ENCODE results near the gene TIPARP.

The TIPARP gene

DNA sequence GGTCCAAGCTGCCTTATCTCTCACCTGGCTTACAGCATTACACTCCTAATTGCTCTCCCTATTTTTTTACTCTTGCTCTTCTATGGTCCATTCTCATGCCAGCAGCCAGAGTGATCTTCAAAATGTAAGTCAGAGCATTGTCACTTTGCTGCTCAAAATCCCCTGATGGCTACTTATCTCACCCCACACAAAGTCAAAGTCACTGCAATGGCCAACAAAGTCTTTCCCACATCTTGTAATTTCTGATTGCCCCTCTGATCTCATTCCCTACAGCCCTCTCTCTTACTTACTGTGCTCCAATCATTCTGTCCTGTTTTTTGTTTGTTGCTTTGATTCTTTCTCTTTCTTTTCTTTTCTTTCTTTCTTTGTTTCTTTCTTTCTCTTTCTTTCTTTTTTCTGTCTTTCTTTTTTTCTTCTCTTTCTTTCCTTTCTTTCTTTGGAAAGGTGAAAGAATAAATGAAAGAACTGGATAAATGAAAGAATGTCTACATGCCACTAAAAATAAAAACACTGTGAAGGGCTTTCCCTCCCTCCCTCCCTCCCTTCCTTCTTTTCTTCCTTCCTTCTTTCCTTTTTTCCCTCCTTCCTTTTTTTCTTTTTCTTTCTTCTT is 34.9 kb upstream of the TIPARP start:
- FAIRE-seq (no peak), DNase-seq (ENCODE audit: insufficient read length, low spot score) (no peak)
- TF ChIP-seq, protein P1, sequence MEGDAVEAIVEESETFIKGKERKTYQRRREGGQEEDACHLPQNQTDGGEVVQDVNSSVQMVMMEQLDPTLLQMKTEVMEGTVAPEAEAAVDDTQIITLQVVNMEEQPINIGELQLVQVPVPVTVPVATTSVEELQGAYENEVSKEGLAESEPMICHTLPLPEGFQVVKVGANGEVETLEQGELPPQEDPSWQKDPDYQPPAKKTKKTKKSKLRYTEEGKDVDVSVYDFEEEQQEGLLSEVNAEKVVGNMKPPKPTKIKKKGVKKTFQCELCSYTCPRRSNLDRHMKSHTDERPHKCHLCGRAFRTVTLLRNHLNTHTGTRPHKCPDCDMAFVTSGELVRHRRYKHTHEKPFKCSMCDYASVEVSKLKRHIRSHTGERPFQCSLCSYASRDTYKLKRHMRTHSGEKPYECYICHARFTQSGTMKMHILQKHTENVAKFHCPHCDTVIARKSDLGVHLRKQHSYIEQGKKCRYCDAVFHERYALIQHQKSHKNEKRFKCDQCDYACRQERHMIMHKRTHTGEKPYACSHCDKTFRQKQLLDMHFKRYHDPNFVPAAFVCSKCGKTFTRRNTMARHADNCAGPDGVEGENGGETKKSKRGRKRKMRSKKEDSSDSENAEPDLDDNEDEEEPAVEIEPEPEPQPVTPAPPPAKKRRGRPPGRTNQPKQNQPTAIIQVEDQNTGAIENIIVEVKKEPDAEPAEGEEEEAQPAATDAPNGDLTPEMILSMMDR (IDR thresholded peaks at IDR 0.05; ENCODE audit: insufficient read depth, missing control alignments) = no peak

DNA sequence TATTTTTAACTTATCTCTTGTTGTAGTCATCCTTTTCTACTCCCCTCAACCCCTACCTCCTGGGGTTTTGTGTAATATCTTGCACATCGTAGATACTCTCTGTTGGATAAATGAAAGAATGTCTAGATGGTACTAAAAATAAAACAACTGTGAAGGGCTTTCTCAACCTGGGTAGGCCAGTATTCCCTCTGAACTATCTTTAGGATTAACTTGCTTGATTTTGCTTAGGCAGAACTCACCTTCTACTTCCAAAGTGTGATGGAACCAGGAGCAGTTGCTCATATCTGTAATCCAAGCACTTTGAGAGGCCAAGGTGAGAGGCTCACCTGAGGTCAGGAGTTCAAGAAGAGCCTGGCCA is 32.8 kb upstream of the TIPARP start:
- DNase-seq (ENCODE audit: insufficient read length, low spot score) (no peak), FAIRE-seq (no peak)
- TF ChIP-seq, protein P1 (IDR thresholded peaks at IDR 0.05; ENCODE audit: insufficient read depth, missing control alignments) = no peak

DNA sequence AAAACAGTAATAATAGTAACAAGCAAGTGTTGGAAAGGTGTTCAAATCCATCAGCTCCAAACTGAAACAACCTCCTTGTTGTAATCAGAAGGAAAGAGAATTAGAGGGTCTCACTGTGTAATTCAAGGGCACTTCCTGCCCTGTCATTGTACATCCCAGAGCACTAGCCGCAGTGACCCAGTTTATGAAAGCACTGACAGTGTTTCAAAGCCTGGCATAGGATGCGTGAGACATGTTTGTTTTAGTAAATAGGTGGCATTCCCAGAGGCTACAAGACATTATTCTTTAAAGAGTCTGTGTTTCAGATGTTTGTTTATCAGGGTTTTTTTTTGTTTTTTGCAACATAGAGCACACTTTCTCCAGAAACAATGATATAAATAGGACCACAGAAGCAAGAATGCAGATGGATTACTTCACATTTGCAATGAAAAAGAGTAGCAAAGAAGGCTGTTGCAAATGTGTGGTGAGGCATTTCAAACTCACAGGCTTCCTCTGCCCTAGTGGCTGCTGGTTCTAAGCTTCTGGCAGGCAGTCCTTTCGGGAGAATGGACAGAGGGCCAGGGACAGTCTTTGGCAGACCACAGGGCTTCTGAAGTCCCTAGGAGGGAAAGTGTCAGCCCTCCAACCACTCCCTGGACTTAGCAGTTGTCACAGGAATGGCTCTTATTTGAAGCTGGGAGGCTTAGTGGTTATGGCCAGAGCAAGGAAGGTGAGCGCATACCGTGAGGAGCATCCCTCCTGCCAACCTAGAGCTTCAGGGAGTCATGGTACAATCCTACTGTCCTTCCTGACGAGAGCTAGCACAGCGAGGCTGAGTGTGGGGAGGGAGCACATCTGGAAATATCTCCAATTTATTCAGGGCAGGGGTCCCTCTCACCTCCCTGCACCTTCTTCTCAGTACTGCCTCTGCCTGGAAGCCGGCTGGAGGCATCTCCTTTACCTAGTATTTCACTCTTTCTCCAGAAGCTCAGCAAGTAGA is 31.4 kb upstream of the TIPARP start:
- TF ChIP-seq, protein P1 (IDR thresholded peaks at IDR 0.05; ENCODE audit: insufficient read depth, missing control alignments) = no peak
- DNase-seq (ENCODE audit: insufficient read length, low spot score) = no peak
- no peak for FAIRE-seq

DNA sequence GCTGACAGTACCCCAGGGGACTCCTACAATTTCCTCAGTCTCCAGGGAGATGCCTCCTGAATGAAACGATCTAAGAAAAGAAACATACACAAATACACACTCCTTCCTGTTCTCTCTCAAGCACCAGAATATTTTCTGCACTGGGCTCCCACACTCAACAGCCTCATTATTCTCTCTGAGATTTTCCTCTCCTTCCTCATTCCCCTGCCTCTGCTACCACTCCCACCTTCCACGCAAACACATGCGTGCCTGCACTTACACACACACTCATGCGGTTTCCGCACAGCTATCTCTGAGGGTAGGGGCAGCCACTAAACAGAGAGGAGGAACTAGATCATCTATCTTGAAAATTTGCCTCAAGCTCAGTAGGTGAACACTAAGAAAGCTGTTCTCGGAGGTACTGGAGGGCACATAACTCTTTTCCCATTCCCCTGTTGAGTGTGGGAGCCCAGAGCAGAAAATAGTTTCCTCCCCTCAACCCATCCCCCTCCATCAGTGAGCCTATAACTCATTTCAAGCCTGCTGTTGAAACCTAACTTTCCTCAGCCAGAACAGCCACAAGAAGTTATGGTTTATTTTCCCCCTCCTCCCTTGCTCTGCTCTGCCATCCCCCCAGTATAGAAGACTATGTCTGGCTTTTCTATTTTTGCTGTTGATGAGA is 30.5 kb upstream of the TIPARP start:
- TF ChIP-seq, protein P1 (IDR thresholded peaks at IDR 0.05; ENCODE audit: insufficient read depth, missing control alignments) = no peak
- DNase-seq (ENCODE audit: insufficient read length, low spot score) (no peak), FAIRE-seq (no peak)

DNA sequence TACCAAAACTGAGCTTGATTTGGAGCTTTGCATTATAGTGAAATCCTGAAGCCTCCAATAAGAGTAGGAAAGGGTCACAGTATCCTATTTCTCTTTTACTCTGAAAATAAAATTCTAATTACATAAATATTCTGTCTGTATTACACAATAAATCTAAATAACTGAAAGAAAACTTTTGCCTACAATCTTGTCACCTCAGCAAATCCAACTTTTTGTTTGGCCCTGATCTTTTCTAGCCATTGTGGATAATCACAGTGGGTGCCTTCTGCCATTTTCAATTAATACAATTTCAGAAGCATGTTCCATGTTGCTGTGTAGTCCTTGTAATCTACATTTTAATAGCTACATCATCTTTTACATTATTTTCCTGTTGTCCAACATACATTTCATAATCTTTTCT is 29.4 kb upstream of the TIPARP start:
- FAIRE-seq = no peak
- TF ChIP-seq, protein P1 (IDR thresholded peaks at IDR 0.05; ENCODE audit: insufficient read depth, missing control alignments) = no peak
- no peak for DNase-seq (ENCODE audit: insufficient read length, low spot score)

DNA sequence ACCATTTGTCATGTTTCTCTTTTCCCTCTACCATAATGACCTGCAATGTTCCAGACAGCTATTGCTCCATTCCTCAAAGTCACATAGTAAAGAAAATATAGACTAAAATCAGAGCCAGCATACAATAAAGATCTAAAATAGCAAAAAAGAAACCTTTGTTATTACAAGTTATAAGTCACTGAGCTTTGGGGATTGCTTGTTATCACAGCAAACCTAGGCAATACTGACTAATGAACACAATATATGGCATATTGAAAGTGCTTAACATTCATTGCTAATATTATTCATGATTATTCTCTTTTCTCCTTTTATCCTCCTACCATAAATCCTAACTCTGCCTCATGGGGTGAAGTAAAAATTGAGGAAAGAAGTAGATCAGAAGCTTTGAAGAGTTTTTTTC is 27.4 kb upstream of the TIPARP start:
- TF ChIP-seq, protein P1 (IDR thresholded peaks at IDR 0.05; ENCODE audit: insufficient read depth, missing control alignments) = no peak
- no peak for DNase-seq (ENCODE audit: insufficient read length, low spot score)
- no peak for FAIRE-seq

Data from D721Med (cell line).